PC-9 (cell line): ENCODE data around the gene RAB35.

Experiments
- EZH2 ChIP-seq: fragments of 200-600 bp; sonication (generic); IDR thresholded peaks from 2 replicates; pipeline ENCODE4 v1.8.0; 2017; ENCODE audit warnings: antibody characterized with exemption, low read depth
- TF ChIP-seq, protein P1 (sequence below): fragments of 200-600 bp; sonication (generic); conservative IDR thresholded peaks from 2 replicates; pipeline ENCODE4 v1.6.1; 2017; ENCODE audit warnings: mixed run types, antibody characterized with exemption, mild to moderate bottlenecking, moderate library complexity

DNA sequence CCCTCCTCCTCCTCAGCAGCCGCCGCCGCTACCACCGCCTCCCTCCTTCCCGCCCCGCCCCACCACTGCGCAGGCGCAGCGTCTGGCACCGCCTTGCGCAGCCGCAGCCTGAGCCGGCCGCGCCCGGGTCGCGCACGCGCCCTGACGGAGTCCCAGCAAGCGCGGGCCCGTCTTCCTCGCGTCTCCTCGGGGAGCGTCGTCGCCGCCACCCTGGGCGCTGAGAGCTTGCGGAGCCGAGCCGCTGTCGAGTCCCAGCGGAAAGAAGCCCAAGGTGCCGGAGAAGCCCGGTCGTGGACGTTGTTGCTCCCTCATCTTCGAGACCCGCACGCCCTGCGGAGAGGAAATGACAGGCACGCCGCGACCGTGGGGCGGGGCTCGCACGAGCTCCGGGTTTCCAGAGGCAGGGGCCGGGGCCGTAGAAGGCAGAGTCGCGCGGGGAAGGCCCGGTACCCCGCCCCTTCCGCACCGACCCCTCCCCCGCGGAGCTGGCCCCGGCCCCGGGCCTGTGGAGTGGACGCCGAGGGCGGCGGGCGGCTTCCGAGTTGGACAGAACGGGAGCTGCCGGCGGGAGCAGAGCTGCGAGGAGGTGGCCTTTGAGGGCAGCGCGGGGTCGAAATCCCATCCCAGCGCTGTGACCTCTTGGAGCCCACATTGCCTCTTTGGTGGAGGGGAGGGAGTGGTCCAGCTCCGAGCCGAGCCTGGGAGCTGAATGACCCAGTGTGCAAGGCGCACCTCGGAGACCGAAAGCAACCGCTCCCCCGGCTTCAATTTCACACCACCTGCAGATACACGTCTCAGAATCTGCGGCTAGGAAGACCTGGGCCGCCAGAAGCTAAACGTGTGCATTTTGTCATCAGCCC is 469 bp upstream of the RAB35 start:
- TF ChIP-seq EZH2 = no peak
- TF ChIP-seq, protein P1, sequence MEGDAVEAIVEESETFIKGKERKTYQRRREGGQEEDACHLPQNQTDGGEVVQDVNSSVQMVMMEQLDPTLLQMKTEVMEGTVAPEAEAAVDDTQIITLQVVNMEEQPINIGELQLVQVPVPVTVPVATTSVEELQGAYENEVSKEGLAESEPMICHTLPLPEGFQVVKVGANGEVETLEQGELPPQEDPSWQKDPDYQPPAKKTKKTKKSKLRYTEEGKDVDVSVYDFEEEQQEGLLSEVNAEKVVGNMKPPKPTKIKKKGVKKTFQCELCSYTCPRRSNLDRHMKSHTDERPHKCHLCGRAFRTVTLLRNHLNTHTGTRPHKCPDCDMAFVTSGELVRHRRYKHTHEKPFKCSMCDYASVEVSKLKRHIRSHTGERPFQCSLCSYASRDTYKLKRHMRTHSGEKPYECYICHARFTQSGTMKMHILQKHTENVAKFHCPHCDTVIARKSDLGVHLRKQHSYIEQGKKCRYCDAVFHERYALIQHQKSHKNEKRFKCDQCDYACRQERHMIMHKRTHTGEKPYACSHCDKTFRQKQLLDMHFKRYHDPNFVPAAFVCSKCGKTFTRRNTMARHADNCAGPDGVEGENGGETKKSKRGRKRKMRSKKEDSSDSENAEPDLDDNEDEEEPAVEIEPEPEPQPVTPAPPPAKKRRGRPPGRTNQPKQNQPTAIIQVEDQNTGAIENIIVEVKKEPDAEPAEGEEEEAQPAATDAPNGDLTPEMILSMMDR = no peak
